Osteoblast (primary cell): ENCODE measurements around the gene MLNR. TPM values are rescaled to one million over a fixed set of nuclear protein-coding genes. Genes with fewer than 3 reads are reported as not detected.
A peak's percentile ranks its signal among the peaks of the same experiment; 100 is the strongest.

Experiments
- DNase-seq: peaks from one replicate; pipeline ENCODE4 v3.0.0; 2011; ENCODE audit warnings: low spot score, mixed read lengths; ENCODE audit not compliant: insufficient read length; ENCODE audit errors: missing footprints
- H2AFZ ChIP-seq: 2 replicates; pipeline ENCODE4 v1.6.0; 2011; ENCODE audit warnings: mild to moderate bottlenecking, low read length
- H3K27ac ChIP-seq: 2 replicates; pipeline ENCODE4 v1.5.1; 2011; ENCODE audit warnings: mild to moderate bottlenecking, low read depth, low read length, moderate library complexity
- H3K27me3 ChIP-seq: 2 replicates; pipeline ENCODE4 v1.6.0; 2012; ENCODE audit warnings: mild to moderate bottlenecking, control low read depth, inconsistent platforms, low read length, moderate library complexity; ENCODE audit not compliant: insufficient read depth
- H3K36me3 ChIP-seq: 2 replicates; pipeline ENCODE4 v1.5.1; 2011; ENCODE audit warnings: mild to moderate bottlenecking, low read length, control low read depth, moderate library complexity; ENCODE audit not compliant: insufficient read depth
- H3K4me1 ChIP-seq: 2 replicates; pipeline ENCODE4 v1.5.1; 2011; ENCODE audit warnings: mild to moderate bottlenecking, low read length, control low read depth, moderate library complexity; ENCODE audit not compliant: insufficient read depth
- H3K4me2 ChIP-seq: 2 replicates; pipeline ENCODE4 v1.6.0; 2011; ENCODE audit warnings: mild to moderate bottlenecking, low read length; ENCODE audit not compliant: insufficient read depth
- H3K4me3 ChIP-seq: fragments of 200-600 bp; sonication (generic); 3 replicates; pipeline ENCODE4 v1.5.1; 2012; ENCODE audit warnings: mild to moderate bottlenecking, low read length, inconsistent platforms; ENCODE audit not compliant: insufficient read depth
- H3K79me2 ChIP-seq: 2 replicates; pipeline ENCODE4 v1.6.0; 2012; ENCODE audit warnings: mild to moderate bottlenecking, low read length, control low read depth, inconsistent platforms; ENCODE audit not compliant: insufficient read depth
- H3K9me3 ChIP-seq: 2 replicates; pipeline ENCODE4 v1.5.1; 2011; ENCODE audit warnings: low read depth, low read length, control low read depth
- H4K20me1 ChIP-seq: 2 replicates; pipeline ENCODE4 v1.6.0; 2012; ENCODE audit warnings: mild to moderate bottlenecking, low read length, control low read depth; ENCODE audit not compliant: insufficient read depth
- total RNA-seq: library from RNA; depleted of rRNA; stranded (reverse); fragments of >200 nt; gene quantifications from 2 replicates; pipeline ENCODE4 v1.2.3, GENCODE V29; 2012
- TF ChIP-seq, protein P1 (sequence below): IDR thresholded peaks from 2 replicates; pipeline ENCODE4 v1.5.1; 2011; ENCODE audit warnings: mild to moderate bottlenecking, low read depth, low read length, moderate library complexity; ENCODE audit errors: extremely low read depth

MLNR gene, protein sequence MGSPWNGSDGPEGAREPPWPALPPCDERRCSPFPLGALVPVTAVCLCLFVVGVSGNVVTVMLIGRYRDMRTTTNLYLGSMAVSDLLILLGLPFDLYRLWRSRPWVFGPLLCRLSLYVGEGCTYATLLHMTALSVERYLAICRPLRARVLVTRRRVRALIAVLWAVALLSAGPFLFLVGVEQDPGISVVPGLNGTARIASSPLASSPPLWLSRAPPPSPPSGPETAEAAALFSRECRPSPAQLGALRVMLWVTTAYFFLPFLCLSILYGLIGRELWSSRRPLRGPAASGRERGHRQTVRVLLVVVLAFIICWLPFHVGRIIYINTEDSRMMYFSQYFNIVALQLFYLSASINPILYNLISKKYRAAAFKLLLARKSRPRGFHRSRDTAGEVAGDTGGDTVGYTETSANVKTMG
- total RNA-seq, result not detected in 2 replicates

DNA sequence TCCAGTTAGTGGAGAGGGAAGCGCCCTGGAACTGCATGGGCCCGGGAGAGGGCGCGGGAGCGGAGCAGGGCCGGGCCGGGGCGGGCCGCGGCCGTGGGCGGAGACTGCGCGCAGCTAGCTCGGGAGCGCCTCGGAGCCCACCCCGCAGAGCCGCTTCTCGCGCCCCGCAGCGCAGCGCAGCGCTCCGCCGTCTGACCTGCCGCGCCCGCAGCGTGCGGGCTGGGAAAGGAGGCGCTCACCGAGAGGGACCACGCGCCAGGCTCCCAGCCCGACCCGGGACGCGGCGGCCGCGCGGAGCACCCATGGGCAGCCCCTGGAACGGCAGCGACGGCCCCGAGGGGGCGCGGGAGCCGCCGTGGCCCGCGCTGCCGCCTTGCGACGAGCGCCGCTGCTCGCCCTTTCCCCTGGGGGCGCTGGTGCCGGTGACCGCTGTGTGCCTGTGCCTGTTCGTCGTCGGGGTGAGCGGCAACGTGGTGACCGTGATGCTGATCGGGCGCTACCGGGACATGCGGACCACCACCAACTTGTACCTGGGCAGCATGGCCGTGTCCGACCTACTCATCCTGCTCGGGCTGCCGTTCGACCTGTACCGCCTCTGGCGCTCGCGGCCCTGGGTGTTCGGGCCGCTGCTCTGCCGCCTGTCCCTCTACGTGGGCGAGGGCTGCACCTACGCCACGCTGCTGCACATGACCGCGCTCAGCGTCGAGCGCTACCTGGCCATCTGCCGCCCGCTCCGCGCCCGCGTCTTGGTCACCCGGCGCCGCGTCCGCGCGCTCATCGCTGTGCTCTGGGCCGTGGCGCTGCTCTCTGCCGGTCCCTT, at the start of gene MLNR:
TSS of gene MLNR (plus strand) at position 303 of the 820 bp plus-strand sequence. CDS start at position 303, 0 bp downstream.
- H3K4me3 ChIP-seq, result peak within 1 kb of the TSS; percentile 35
- H3K27ac ChIP-seq, result no peak within 1 kb of the TSS
- peaks cover 75% of the 10 kb centered on the region for H3K27me3 ChIP-seq
- H3K9me3 ChIP-seq, result no peaks in the 10 kb centered on the region
- peak; percentile 89 for DNase-seq
- H3K4me1 ChIP-seq, result no peaks in the 10 kb centered on the region
- no peaks in the 10 kb centered on the region for H3K79me2 ChIP-seq
- no peaks in the 10 kb centered on the region for H4K20me1 ChIP-seq
- peak within 1 kb of the TSS; percentile 60 for H3K4me2 ChIP-seq
- peak within 1 kb of the TSS; percentile 35 for H2AFZ ChIP-seq
- TF ChIP-seq, protein P1, sequence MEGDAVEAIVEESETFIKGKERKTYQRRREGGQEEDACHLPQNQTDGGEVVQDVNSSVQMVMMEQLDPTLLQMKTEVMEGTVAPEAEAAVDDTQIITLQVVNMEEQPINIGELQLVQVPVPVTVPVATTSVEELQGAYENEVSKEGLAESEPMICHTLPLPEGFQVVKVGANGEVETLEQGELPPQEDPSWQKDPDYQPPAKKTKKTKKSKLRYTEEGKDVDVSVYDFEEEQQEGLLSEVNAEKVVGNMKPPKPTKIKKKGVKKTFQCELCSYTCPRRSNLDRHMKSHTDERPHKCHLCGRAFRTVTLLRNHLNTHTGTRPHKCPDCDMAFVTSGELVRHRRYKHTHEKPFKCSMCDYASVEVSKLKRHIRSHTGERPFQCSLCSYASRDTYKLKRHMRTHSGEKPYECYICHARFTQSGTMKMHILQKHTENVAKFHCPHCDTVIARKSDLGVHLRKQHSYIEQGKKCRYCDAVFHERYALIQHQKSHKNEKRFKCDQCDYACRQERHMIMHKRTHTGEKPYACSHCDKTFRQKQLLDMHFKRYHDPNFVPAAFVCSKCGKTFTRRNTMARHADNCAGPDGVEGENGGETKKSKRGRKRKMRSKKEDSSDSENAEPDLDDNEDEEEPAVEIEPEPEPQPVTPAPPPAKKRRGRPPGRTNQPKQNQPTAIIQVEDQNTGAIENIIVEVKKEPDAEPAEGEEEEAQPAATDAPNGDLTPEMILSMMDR, result no peak
- H3K36me3 ChIP-seq, result no peaks in the 10 kb centered on the region

DNA sequence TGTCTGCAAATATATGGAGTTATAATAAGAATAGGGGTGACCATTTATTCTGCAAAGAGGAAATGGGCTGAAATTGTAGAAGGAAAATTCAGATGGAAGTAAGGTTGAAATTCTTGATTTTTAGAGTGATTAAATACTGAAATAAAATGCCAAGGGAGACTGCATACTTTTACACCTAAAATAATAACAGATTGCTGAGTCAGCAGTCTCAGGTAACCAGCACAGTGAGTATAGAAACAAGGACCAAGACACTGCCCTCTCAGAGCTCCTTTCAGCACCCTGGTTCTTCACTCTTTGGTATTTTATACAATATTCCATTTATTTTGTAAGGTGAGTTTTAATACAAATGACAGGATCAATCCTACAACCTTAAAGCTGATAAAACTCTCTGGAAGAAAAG, 48.8 kb upstream of the MLNR start:
- H3K9me3 ChIP-seq, result no peaks in the 10 kb centered on the region
- H3K27ac ChIP-seq, result no peak overlapping the region
- TF ChIP-seq, protein P1, result no peak
- H3K4me1 ChIP-seq, result no peaks in the 10 kb centered on the region
- H2AFZ ChIP-seq, result no peak overlapping the region
- no peak for DNase-seq
- peaks cover 49% of the 10 kb centered on the region for H3K36me3 ChIP-seq
- peaks cover 2% of the 10 kb centered on the region for H3K79me2 ChIP-seq
- H3K27me3 ChIP-seq, result no peaks in the 10 kb centered on the region
- peaks cover 2% of the 10 kb centered on the region for H4K20me1 ChIP-seq
- H3K4me3 ChIP-seq, result no peak overlapping the region
- H3K4me2 ChIP-seq, result no peak overlapping the region

DNA sequence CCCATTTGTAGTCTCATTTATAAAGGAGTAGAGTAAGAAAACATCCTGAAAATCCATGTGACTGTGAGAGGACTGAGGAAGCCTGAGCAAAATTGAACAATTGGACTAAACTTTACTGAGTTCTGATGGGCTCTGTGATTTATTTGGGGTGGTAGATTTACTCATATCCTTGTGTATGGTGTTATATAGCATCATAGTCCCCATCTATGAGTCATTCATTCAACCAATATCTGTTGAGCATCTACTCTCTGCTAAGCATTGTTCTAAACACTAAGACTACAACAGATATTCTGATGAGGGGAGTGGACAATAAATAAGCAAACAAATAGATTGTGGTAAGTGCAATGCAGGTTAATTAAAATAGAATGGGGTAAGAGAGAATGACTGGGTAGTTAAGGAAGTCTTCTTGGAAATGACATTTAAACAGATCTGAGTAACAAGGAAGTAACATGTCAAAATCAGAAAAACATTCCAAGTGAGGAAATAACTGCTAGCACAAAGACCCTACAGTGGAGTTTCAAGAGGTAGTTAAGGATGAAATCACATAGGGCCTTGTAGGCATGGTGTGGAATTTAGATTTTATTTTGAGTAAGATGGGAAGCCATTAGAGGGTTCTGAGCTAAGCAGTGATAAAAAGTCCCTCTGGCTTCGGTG, 36.3 kb upstream of the MLNR start:
- Histone ChIP-seq H3K27me3 (no peaks in the 10 kb centered on the region), H3K4me1 (no peaks in the 10 kb centered on the region), H3K4me3 (no peak overlapping the region), H3K27ac (no peak overlapping the region), H2AFZ (no peak overlapping the region), H3K4me2 (no peak overlapping the region), H3K36me3 (peaks cover 38% of the 10 kb centered on the region), H3K79me2 (no peaks in the 10 kb centered on the region), H4K20me1 (no peaks in the 10 kb centered on the region), H3K9me3 (no peaks in the 10 kb centered on the region)
- no peak for DNase-seq
- TF ChIP-seq, protein P1, result no peak
